Spleen (tissue), 11 donors: Measurements from ENCODE around the gene TMEM259. TPM values are rescaled to one million over a fixed set of nuclear protein-coding genes. Genes with fewer than 3 reads are reported as not detected.

Experiments used
- DNase-seq: peaks from one replicate; pipeline ENCODE4 v3.0.0-alpha.2; 2020
- H3K27ac ChIP-seq, 8 donors: fragments of 200-600 bp; sonication (generic) in 7 of 8; 1 replicate in 4 of 8; 2 replicates in 4 of 8; pipeline versions ENCODE4 v1.5.0 to v1.8.0; 2016 to 2021; ENCODE audit warnings: inconsistent platforms in 4 of 8, mild to moderate bottlenecking in 4 of 8, moderate library complexity in 1 of 8
- H3K27me3 ChIP-seq, 7 donors: fragments of 200-600 bp; sonication (generic) in 6 of 7; replicated peaks in 1 of 7; 1 replicate in 4 of 7; 2 replicates in 3 of 7; pipeline versions ENCODE4 v1.5.0 to v1.8.0; 2016 to 2021; ENCODE audit warnings: inconsistent platforms in 3 of 7, mild to moderate bottlenecking in 1 of 7
- H3K36me3 ChIP-seq, 6 donors: fragments of 200-600 bp; sonication (generic) in 5 of 6; 1 replicate in 4 of 6; 2 replicates in 2 of 6; pipeline versions ENCODE4 v1.5.0 to v1.8.0; 2016 to 2021; ENCODE audit warnings: inconsistent platforms in 2 of 6
- H3K4me1 ChIP-seq, 6 donors: fragments of 200-600 bp; sonication (generic) in 5 of 6; 1 replicate in 3 of 6; 2 replicates in 3 of 6; pipeline versions ENCODE4 v1.5.0 to v1.8.0; 2016 to 2021; ENCODE audit warnings: inconsistent platforms in 3 of 6
- H3K4me3 ChIP-seq, 8 donors: fragments of 200-600 bp; sonication (generic) in 7 of 8; 1 replicate in 4 of 8; 2 replicates in 4 of 8; pipeline versions ENCODE4 v1.5.0 to v1.8.0; 2016 to 2021; ENCODE audit warnings: inconsistent platforms in 4 of 8, mild to moderate bottlenecking in 4 of 8, moderate library complexity in 2 of 8
- H3K9me3 ChIP-seq, 8 donors: fragments of 200-600 bp; sonication (generic) in 7 of 8; 1 replicate in 4 of 8; 2 replicates in 4 of 8; pipeline versions ENCODE4 v1.5.0 to v1.8.0; 2016 to 2021; ENCODE audit warnings: inconsistent platforms in 4 of 8
- POLR2A ChIP-seq, 3 donors: fragments of 450-650 bp; IDR thresholded peaks; one replicate each; pipeline ENCODE4 v1.5.1; 2017; ENCODE audit warnings: antibody characterized with exemption in 3 of 3, mild to moderate bottlenecking in 1 of 3
- POLR2AphosphoS5 ChIP-seq, 3 donors: sonication (generic); formaldehyde crosslinking; IDR thresholded peaks; one replicate each; pipeline ENCODE4 v1.5.1; 2017; ENCODE audit warnings: antibody characterized with exemption in 3 of 3
- WGBS, 5 donors: extraction: QIAGEN DNeasy Blood & Tissue Kit in 3 of 5; methylation state at CpG; one replicate each; pipeline versions ENCODE4 v1.1.5 to v1.1.7; 2013 to 2018; 5-methylcytosine and 5-hydroxymethylcytosine counted together
- intact Hi-C: fragments of 100-400 bp; cut with DNase I; formaldehyde crosslinking; loops from one replicate; pipeline ENCODE4 v1.15.0; 2023; ENCODE audit warnings: low total_unique reads
- polyA plus RNA-seq, 3 donors: library from polyadenylated mRNA; stranded (reverse); fragments of 200-250 nt; gene quantifications; one replicate each; pipeline ENCODE4 v1.2.1, GENCODE V29; 2013
- total RNA-seq, 7 donors: library from RNA; depleted of rRNA in 3 of 7; stranded (reverse); fragments of >200 nt in 3 of 7; fragmentation: NEBNext Ultra II Directional in 4 of 7; extraction: Animal tissue kit (Norgen Biotek cat#: 25700) in 4 of 7; gene quantifications; one replicate each; pipeline versions ENCODE4 v1.1.0 to v1.2.1, GENCODE V29; 2016 to 2021
- TF ChIP-seq, protein P1 (sequence below), 11 experiments: fragments of 200-600 bp in 7 of 11; fragments of 450-650 bp in 4 of 11; sonication (generic) in 4 of 11; IDR thresholded peaks in 8 of 11; conservative IDR thresholded peaks in 3 of 11; 1 replicate in 7 of 11; 2 replicates in 4 of 11; pipeline versions ENCODE4 v1.4.0 to v1.8.0; 2016 to 2021; ENCODE audit warnings: antibody characterized with exemption in 11 of 11, inconsistent platforms in 4 of 11, mild to moderate bottlenecking in 1 of 11
- donor health status: healthy with polysubstance abuse.
- donor health status: DM: no; HTN: no; CAD: no; lungs with moderate emphysema.
- donor health status: DM: no; HTN: no; CAD: no.
- donor health status: Bipolar disorder and iron deficiency.
- donor health status: healthy.
- donor health status: DM: no; HTN: no; CAD: no.
- donor health status: DM: yes; HTN: yes; CAD: no.

Gene TMEM259
- total and polyA plus RNA-seq, 10 donors: 172 to 560 (median 241) TPM

DNA sequence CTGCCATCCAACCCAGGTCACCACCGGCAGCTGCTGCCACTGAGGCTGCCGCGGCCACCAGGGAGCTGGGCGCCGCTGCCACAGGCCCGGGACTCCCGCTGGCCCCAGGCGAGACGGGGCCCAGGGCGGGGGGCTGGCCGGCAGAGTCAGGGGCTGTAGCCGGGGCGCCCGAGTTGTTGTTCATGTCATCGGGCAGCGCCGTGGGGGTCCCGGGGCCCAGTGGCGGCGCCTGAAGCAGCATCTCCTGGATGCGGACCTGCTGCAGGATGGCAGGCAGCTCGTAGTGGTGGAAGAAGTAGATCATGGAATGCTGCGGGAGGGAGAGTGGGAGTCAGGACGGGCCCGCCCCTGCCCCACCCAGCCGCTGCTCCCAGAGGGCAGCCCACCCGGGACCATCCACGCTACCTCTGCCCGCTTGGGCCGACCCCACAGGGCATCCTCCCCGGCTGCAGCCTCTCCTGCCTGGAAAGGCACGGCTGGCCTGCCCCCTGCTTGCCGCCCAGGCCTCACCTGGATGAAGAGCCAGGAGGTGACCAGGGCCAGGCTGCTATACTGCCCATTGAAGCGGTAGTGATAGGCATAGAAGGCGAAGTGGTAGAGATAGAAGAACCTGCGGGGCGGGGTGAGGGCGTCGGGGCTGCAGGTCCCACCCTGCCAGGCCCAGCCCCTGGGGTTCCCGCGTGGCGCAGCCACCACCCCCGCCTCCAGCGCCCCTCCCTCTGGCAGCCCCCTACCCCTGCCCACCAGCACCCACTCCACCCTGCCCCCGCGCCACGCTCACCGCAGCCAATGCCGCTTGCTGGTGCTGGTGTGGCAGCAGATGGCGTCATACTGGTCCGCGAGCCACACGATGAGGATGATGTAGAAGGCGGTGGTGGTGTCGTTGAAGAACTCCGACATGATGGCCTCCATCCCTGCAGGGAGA, 10.1 kb downstream of the TMEM259 start:
- Histone ChIP-seq H3K27me3 (no peaks in the 10 kb centered on the region), H3K4me1 (peaks cover 15 to 54% (median 30%) of the 10 kb centered on the region in 6 donors), H3K36me3 (peaks cover 3 to 90% (median 65%) of the 10 kb centered on the region in 6 donors), H3K4me3 (no peak overlapping the region), H3K9me3 (no peaks in the 10 kb centered on the region), H3K27ac (peak overlapping the region in 5 of 8 donors; percentile 11 to 78 (median 62))
- TF ChIP-seq POLR2AphosphoS5 (IDR thresholded peaks at IDR 0.05) (no peak), POLR2A (IDR thresholded peaks at IDR 0.05) (no peak)
- TF ChIP-seq, protein P1, sequence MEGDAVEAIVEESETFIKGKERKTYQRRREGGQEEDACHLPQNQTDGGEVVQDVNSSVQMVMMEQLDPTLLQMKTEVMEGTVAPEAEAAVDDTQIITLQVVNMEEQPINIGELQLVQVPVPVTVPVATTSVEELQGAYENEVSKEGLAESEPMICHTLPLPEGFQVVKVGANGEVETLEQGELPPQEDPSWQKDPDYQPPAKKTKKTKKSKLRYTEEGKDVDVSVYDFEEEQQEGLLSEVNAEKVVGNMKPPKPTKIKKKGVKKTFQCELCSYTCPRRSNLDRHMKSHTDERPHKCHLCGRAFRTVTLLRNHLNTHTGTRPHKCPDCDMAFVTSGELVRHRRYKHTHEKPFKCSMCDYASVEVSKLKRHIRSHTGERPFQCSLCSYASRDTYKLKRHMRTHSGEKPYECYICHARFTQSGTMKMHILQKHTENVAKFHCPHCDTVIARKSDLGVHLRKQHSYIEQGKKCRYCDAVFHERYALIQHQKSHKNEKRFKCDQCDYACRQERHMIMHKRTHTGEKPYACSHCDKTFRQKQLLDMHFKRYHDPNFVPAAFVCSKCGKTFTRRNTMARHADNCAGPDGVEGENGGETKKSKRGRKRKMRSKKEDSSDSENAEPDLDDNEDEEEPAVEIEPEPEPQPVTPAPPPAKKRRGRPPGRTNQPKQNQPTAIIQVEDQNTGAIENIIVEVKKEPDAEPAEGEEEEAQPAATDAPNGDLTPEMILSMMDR (IDR thresholded peaks at IDR 0.05 in 8 of 11, conservative IDR thresholded peaks at IDR 0.05 in 3 of 11): no peak
- WGBS, 5 donors: 89 to 97% (median 93%) methylated on average over 35 to 56 of the region's 56 CpGs
- intact Hi-C loops: no loop called here
- no peak for DNase-seq

DNA sequence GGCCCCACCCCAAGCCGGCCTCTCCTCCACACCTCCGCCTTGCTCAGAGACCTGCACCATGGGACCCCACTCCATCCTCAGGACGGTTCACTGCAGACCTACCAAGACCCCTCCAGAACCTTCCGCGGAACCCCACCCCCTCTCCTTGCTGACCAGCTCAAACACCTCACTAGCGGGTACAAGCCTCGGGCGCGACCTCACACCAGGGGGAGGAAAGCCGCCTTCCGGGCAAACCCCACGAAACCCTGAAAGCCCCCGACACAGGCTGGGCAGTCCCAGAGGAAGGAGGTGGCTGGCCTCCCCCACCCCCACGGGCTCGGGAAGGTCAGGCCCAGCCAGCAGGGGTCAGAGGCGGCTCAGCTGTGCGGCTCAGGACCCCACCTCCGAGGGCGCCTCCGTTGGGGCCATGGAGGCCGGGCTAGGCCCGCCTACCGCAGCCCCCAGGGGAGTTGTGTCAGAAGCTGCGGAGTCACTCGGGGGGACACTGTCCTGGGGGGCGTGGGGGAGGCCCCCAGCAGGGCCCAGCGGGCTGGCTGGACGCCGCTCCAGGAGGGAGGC, 10.9 kb downstream of the TMEM259 start:
- Histone ChIP-seq H3K4me3 (no peak overlapping the region), H3K36me3 (peaks cover 3 to 82% (median 64%) of the 10 kb centered on the region in 6 donors), H3K9me3 (no peaks in the 10 kb centered on the region), H3K27me3 (no peaks in the 10 kb centered on the region), H3K27ac (peak overlapping the region in 6 of 8 donors; percentile 44 to 78 (median 62)), H3K4me1 (peaks cover 8 to 46% (median 22%) of the 10 kb centered on the region in 6 donors)
- 75 to 96% (median 79%) methylated on average over 17 to 29 of the region's 29 CpGs for WGBS, 5 donors
- TF ChIP-seq, protein P1 (IDR thresholded peaks at IDR 0.05 in 8 of 11, conservative IDR thresholded peaks at IDR 0.05 in 3 of 11): no peak
- no peak for TF ChIP-seq POLR2A (IDR thresholded peaks at IDR 0.05)
- peak in 1 of 3 donors; percentile 3 for TF ChIP-seq POLR2AphosphoS5 (IDR thresholded peaks at IDR 0.05)
- intact Hi-C loops: no loop called here
- no peak for DNase-seq

DNA sequence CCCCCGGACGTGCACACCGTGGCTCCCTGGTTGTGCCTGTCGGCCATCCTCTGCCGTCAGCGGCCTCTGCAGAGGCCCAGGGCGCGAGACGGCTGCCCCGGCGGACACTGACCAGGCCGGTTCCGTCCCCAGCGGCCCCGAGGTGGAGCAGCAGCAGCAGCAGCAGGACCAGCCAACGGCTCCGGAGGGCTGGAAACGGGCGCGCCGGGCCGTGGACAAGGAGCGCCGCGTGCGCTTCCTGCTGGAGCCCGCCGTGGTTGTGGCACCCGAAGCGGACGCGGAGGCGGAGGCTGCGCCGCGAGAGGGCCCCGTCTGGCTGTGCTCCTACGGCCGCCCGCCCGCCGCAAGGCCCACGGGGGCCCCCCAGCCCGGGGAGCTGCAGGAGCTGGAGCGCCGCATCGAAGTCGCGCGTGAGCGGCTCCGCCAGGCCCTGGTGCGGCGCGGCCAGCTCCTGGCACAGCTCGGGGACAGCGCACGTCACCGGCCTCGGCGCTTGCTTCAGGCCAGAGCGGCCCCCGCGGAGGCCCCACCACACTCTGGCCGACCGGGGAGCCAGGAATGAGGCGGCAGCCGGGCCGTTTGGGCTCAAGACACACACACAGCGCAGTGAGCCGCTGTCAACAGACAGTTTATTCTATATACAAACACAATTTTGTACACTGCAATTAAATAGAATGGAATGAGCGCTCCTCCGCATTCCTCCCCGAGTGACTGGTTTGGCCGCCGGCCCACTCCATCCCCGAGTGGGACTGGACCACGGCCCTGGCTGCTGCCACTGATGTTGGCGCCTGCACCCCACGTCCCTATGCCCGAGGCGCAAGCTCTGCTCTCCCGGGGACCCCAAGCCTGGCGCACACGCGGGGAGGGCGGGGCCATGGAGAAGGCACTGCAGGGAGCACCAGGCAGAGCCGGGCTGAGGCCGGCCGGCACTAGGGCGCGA, 11.6 kb downstream of the TMEM259 start:
- WGBS, 5 donors: 76 to 96% (median 84%) methylated on average over 18 to 92 of the region's 92 CpGs
- intact Hi-C loops: no loop called here
- peak overlapping the region in 7 of 8 donors; percentile 46 to 78 (median 63) for H3K27ac ChIP-seq
- no peaks in the 10 kb centered on the region for H3K9me3 ChIP-seq
- peaks cover 0 to 5% (median 0%) of the 10 kb centered on the region in 7 donors for H3K27me3 ChIP-seq
- TF ChIP-seq, protein P1 (IDR thresholded peaks at IDR 0.05 in 8 of 11, conservative IDR thresholded peaks at IDR 0.05 in 3 of 11): no peak
- peak; percentile 31 to 71 (median 35) for TF ChIP-seq POLR2AphosphoS5 (IDR thresholded peaks at IDR 0.05)
- H3K4me3 ChIP-seq: peak overlapping the region in 1 of 8 donors; percentile 1
- peaks cover 3 to 74% (median 59%) of the 10 kb centered on the region in 6 donors for H3K36me3 ChIP-seq
- DNase-seq: no peak
- peaks cover under 1 to 39% (median 14%) of the 10 kb centered on the region in 6 donors for H3K4me1 ChIP-seq
